ENCODE data around the gene PCGF2.

Gene PCGF2

GRCh38 chr17:38703742-38704605, 44.2 kb downstream of the PCGF2 start:
- peak in 1 of 2 donors; percentile 79 for DNase-seq (ENCODE audit: low read depth in 2 of 2)

- no peak for DNase-seq (ENCODE audit: low read depth in 2 of 2)
These were observed 45.0 kb downstream of the PCGF2 start for GRCh38 chr17:38702916-38703741.

GRCh38 chr17:38702166-38702915, 45.8 kb downstream of the PCGF2 start:
- peak; percentile 55 for DNase-seq (ENCODE audit: low read depth in 2 of 2)

- peak in 1 of 2 donors; percentile 65 for DNase-seq (ENCODE audit: low read depth in 2 of 2)
These were observed 46.5 kb downstream of the PCGF2 start for GRCh38 chr17:38701504-38702165.

- DNase-seq (ENCODE audit: low read depth in 2 of 2) = no peak
These were observed 49.4 kb downstream of the PCGF2 start for GRCh38 chr17:38698760-38699159.

- no peak for DNase-seq (ENCODE audit: low read depth in 2 of 2)
These were observed 50.9 kb downstream of the PCGF2 start for GRCh38 chr17:38697061-38697820.

- DNase-seq (ENCODE audit: low read depth in 2 of 2) = no peak
These were observed 54.3 kb downstream of the PCGF2 start for GRCh38 chr17:38693700-38694329.

GRCh38 chr17:38691154-38691553, 57.0 kb downstream of the PCGF2 start:
- DNase-seq (ENCODE audit: low read depth in 2 of 2) = no peak

- DNase-seq (ENCODE audit: low read depth in 2 of 2) = no peak
These were observed 57.8 kb downstream of the PCGF2 start for GRCh38 chr17:38690386-38690785.

- no peak for DNase-seq (ENCODE audit: low read depth in 2 of 2)
These were observed 60.9 kb downstream of the PCGF2 start for GRCh38 chr17:38687286-38687685.

GRCh38 chr17:38685491-38685890, 62.6 kb downstream of the PCGF2 start:
- no peak for DNase-seq (ENCODE audit: low read depth in 2 of 2)

Data from stimulated activated CD4-positive, alpha-beta T cell treated with anti-CD3 and anti-CD28 coated beads, Interleukin-1b, Interleukin-23, amount 100 ng/mL, for 1 hour (primary cell).